OCI-LY1 (cell line): ENCODE results near the gene KLHL1.

Source experiments
- CTCF ChIP-seq: fragments of 200-600 bp; sonication (generic), shearing (Covaris generic); IDR thresholded peaks from 2 replicates; pipeline ENCODE4 v1.5.1; 2017; ENCODE audit warnings: mild to moderate bottlenecking, antibody characterized with exemption, low read length, moderate library complexity, mixed read lengths
- EZH2 ChIP-seq: fragments of 200-600 bp; sonication (generic), shearing (Covaris generic); IDR thresholded peaks from 2 replicates; pipeline ENCODE4 v1.8.0; 2017; ENCODE audit warnings: borderline replicate concordance, mixed run types, mild to moderate bottlenecking, antibody characterized with exemption, low read length, moderate library complexity, mixed read lengths

DNA sequence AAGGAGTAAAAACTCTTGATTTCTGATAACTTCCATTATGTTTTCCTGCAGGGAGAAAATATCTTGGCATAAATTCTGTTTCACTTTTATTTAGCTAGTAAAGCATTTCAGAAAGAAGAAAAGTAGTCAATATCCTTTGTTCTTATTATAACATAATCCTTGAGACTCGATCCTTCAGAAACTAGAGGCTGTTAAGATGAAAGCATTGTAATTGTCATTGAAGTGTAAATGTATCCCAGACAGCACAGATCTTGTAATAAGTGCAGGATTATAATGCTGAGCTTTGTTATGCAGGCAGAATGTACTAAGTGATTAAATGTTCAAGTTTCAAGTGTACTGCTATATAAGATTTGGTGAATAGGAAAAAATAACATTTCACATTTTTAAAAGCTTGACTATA is 225.8 kb downstream of the KLHL1 start:
- no peak for TF ChIP-seq CTCF
- TF ChIP-seq EZH2 = no peak
